ENCODE data around the gene PRKCA.

PRKCA gene

GRCh38 chr17:66492080-66492479 is 189.7 kb downstream of the PRKCA start:
- no peak for ATAC-seq
- no peak for TF ChIP-seq RARB (CRISPR knock-in tag; IDR thresholded peaks at IDR 0.05)
- TF ChIP-seq SNAI2 (CRISPR knock-in tag; IDR thresholded peaks at IDR 0.05): no peak
- TF ChIP-seq ISL1 (CRISPR knock-in tag; IDR thresholded peaks at IDR 0.05): no peak
- no peak for TF ChIP-seq TOX (CRISPR knock-in tag; IDR thresholded peaks at IDR 0.05; ENCODE audit: borderline replicate concordance)
- TF ChIP-seq ZC3H10 (CRISPR knock-in tag; IDR thresholded peaks at IDR 0.05): no peak
- no peak for TF ChIP-seq PPARA (CRISPR knock-in tag; IDR thresholded peaks at IDR 0.05; ENCODE audit: borderline replicate concordance)
- no peak for TF ChIP-seq POU6F1 (CRISPR knock-in tag; IDR thresholded peaks at IDR 0.05; ENCODE audit: borderline replicate concordance, low read depth)
- no peak for TF ChIP-seq ESRRG (CRISPR knock-in tag; IDR thresholded peaks at IDR 0.05)
- no peak for TF ChIP-seq ZNF70 (CRISPR knock-in tag; IDR thresholded peaks at IDR 0.05)
- no peak for TF ChIP-seq GLIS3 (CRISPR knock-in tag; IDR thresholded peaks at IDR 0.05)
- no peak for TF ChIP-seq CREB5 (CRISPR knock-in tag; IDR thresholded peaks at IDR 0.05; ENCODE audit: low read depth)
- TF ChIP-seq OSR1 (CRISPR knock-in tag; IDR thresholded peaks at IDR 0.05): no peak
- TF ChIP-seq TSHZ2 (CRISPR knock-in tag; IDR thresholded peaks at IDR 0.05): no peak
- TF ChIP-seq ZFP30 (CRISPR knock-in tag; IDR thresholded peaks at IDR 0.05): no peak
- TF ChIP-seq ZNF565 (CRISPR knock-in tag; conservative IDR thresholded peaks at IDR 0.05; ENCODE audit: low read depth): no peak
- no peak for TF ChIP-seq ZNF8 (CRISPR knock-in tag; IDR thresholded peaks at IDR 0.05)
- no peak for TF ChIP-seq PATZ1 (CRISPR knock-in tag; IDR thresholded peaks at IDR 0.05; ENCODE audit: borderline replicate concordance)

GRCh38 chr17:66492561-66493005 is 190.2 kb downstream of the PRKCA start:
- TF ChIP-seq OSR1 (CRISPR knock-in tag; IDR thresholded peaks at IDR 0.05) (no peak), ZFP3 (CRISPR knock-in tag; IDR thresholded peaks at IDR 0.05) (peak; percentile 33; the same call in 1 of the 2 replicates), TCF4 (CRISPR knock-in tag; IDR thresholded peaks at IDR 0.05; ENCODE audit: borderline replicate concordance) (no peak; the same call in 1 of the 2 replicates), ISL1 (CRISPR knock-in tag; IDR thresholded peaks at IDR 0.05) (peak; percentile 56; the same call in 1 of the 2 replicates), TSHZ2 (CRISPR knock-in tag; IDR thresholded peaks at IDR 0.05) (0 out of 2 replicates have a peak, but pooled peaks have one; percentile 22), CSRNP3 (CRISPR knock-in tag; IDR thresholded peaks at IDR 0.05) (no peak), GLIS3 (CRISPR knock-in tag; IDR thresholded peaks at IDR 0.05) (no peak), SNAI2 (CRISPR knock-in tag; IDR thresholded peaks at IDR 0.05) (peak; percentile 69; the same call in 1 of the 2 replicates)
- ATAC-seq: peak; percentile 44
